LHCN-M2 (cell line): Measurements from ENCODE around the gene CDK11B. TPM values are rescaled to one million over a fixed set of nuclear protein-coding genes. Genes with fewer than 3 reads are reported as not detected.
A peak's percentile ranks its signal among the peaks of the same experiment; 100 is the strongest.
"Not testable (repeated sequence)": the region's sequence is repeated elsewhere in the genome, so short reads cannot be mapped to it uniquely, and the experiment has no call there.

Experiments
- DNase-seq: peaks from one replicate; pipeline ENCODE4 v3.0.0-alpha.2; 2012; ENCODE audit warnings: low read depth
- total RNA-seq: library from RNA; depleted of rRNA; stranded (reverse); fragments of >200 nt; gene quantifications from 2 replicates; pipeline ENCODE4 v1.2.3, GENCODE V29; 2014; rRNA removed

Gene CDK11B
- total RNA-seq, 1 experiment from 2014 or later = 19.6 TPM

DNA sequence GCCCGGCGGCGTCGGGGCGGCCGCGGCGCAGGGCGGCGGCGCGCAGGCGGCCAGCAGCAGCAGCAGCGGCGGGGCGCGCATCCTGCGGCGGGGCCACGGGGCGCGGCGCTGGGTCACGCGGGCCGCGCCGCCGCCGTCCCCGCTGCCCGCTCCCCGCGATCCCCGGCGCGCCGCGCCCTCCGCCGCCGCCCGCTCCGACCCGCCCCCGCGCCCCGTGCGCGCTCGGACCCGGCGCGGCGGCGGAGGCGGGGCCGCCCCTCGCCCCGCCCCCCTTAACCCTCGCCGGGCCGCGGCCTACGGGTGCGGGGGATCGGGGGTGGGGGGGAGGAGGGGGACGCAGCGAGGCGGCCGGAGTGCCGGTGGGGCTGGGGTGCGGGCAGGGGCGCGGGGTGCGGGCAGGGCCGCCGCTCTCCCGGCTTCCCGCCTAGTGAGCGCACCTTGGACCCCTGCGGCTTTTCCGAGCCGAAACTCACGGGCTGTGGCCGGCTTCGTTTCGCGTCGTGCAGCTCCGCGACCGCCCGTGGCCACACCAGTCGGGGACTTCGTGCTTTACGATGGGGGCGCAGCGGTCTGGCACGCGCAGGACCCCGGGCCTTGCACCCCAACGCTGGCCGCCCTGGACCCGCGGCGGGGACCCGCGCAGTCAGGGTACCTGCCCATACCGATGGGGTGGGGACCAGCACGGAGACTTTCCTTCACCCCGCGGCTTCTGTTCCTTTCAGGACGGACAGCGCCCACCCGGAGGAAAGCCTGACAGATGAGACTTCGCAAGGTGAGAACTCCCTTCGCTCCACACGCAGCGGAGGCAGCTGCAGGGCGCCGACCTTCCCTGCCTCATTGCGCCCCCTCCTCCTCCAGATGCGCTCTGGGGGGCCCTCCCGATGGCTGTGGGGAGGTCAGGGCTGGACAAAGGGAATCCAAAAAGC is 58.6 kb downstream of the CDK11B start, which contains the start of gene FNDC10:
TSS of gene FNDC10 (minus strand) at position 201 of the 926 bp plus-strand sequence. CDS start at position 81, 120 bp downstream.
- no peak for DNase-seq

DNA sequence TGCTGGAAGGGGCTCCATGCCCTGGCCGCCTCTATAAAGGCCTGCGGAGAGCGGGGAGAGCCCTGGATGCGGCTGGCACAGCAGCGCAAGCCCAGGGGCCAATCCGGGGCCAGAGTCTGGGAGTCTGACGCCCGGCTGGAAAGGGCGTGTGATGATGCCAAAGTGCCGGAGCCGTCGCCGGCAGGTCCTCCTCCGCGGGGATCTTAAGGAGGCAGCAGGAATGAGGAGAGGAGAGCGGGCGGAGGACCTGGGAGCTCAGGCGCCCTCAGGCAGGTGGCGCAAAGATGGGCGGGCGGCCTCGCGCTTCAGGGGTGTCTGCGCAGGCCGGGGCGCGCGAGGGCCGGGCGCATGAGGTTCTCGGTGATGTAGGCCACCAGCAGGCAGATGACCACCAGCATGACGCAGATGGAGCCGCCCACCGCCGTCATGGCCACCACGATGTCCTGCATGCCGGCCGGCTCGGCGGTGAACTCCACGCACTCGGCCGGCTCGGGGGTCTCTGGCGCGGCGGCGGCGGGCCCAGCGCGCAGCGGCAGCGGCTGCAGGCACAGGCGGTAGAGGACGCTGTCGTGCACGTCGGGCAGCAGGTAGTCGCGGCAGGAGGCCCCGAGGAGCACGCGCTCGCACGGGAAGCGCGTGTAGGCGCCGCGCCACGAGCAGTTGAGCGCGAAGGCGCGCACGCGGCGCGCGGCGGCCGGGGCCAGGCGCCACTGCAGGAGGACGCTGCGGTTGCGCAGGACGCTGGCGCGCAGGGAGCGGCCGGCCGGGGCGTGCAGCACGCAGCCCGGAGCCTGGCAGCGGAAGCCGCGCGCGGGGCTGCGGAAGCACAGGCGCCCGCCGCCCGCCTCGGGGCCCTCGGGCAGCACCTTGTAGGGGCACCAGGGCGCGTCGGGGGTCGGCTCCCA is 59.5 kb downstream of the CDK11B start:
- no peak for DNase-seq

DNA sequence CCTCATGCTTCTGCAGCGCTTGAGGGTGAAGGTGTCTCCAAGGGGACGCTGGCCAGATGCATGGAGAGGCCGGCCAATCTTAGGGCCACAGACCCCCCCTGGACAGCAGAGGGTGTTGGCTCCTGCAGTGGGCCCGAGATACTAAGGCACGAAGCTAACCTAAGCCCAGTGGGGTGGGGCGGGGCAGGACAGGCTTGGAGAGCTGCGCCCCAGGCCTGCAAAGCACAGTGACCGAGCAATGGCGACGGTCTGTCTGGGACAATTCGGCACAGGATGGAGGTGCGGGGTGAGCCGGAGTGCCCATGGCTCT is 60.1 kb downstream of the CDK11B start:
- no peak for DNase-seq

DNA sequence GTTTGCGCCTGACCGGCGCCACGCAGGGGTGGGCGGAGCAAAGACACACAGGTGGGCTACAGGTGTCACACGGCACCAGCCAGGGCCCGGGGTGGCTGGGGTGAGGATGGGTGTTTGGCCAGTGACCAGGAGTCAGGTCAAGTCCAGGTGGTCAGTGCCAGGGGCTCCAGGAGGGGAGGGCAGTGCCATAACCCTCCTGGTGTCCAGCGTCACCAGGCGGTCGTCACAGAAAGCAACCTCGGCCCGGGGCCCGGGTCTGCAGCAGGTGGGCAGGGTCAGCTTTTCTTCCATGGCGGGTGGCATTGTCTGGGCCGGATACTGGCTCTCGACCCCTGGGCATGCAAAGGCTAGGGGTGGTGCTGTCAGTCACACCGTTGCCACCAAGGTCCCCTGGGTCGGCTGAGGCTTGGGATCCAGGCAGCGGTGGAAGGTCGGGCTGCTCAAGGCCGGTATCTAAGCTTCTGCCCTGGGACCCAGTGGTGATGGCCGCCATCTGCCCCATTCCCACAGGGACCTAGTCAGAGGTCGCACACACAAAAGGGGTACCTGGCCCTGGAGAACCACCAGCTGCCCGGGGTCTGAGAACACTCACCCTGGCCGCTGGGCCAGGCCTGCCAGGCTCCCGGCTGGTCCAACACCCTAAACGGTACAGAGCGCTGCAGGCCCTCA is 60.6 kb downstream of the CDK11B start:
- DNase-seq = no peak

DNA sequence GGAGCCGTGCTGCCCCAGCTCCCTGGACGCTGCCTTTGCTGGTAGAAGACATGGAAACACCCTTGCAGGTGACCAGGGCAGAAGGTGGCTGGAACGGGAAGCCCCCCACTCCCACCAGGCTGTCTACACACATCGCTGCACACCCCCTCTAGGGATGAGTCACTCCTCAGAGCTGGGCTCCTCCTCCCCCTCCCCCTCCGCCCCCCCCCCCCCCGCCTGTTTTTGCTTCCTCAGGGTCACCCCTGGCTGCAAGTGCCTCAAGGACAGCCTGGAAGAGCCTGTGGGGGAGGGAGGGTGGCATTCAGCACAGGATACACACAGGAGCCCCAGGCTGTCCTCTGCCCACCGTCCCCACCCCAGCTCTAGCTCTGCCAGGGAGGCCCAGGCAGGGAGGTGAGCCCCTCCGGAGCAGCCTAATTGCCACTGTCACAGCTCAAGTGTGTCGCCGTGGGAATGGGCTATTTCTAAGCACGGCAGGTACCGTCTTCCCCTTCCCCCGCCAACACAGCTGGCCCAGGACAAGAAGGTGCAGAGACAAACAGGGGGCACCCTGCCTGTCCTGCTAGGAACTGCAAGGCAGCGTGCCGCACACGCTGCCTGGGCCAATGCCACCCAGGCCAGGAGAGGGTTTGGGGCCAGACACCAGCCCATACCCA is 61.4 kb downstream of the CDK11B start:
- DNase-seq = no peak

DNA sequence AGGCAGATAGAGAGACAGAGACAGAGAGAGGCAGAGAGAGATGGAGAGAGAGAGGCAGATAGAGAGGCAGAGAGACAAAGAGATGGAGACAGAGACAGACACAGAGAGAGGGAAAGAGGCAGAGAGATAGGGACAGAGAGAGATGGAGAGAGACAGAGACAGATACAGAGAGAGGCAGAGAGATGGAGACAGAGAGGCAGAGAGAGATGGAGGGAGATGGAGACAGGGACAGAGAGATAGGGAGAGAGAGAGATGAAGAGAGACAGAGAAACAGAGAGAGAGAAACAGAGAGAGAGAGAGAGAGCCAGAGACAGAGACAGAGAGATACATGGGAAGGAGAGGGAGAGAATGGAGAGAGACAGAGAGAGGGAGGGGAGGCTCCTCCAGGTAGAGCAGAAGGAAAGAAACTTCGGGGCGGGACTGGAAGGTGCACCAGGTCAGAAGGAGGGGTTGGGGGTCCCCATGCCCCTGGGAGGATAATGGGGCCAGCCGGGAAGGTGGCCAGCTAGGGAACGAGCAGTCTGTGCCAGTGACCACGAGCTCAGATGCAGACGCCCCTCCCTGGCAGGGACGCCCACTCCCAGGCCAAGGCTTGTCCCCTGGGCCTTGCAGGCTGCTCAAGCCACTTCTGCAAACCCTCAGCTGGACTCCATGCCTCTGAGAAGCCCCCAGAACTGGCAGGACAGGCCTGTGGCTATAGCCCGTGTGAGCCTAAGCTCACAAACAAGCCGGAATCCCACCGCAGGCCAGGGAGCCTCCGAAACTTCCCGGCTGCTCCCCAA is 62.1 kb downstream of the CDK11B start:
- DNase-seq = no peak

DNA sequence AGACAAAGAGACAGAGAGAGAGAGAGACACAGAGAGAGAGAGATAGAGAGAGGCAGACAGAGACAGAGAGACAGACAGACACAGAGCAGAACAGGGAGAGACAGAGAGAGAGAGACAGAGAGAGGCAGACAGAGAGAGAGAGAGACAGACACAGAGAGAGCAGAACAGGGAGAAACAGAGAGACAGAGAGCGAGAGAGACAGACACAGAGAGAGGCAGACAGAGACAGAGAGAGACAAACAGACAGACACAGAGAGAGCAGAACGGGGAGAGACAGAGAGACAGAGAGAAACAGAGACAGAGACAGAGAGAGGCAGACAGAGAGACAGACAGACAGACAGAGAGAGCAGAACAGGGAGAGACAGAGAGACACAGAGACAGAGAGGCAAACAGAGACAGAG is 63.5 kb downstream of the CDK11B start:
- not testable (repeated sequence) for DNase-seq

DNA sequence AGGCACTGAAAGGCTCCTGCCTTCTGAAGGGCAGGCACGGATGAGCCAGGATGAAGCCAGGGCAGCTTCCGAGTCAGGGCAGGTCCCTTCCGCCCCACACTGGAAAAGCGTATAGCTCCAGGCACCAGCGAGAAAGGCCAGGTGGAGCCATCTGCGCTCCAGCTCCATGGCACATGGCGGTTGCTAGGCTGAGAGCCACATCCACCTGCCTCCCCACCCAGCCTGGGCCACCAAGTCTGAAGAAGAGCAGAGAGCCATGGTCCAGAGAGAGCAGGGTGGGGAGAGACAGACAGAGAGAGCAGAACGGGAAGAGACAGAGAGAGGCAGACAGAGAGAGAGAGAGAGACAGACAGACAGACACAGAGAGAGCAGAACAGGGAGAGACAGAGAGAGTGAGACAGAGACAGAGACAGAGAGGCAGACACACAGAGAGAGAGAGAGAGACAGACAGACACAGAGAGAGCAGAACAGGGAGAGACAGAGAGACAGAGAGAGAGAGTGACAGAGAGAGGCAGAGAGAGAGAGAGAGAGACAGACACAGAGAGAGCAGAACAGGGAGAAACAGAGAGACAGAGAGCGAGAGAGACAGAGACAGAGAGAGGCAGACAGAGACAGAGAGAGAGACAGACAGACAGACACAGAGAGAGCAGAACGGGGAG is 64.1 kb downstream of the CDK11B start:
- DNase-seq = no peak

DNA sequence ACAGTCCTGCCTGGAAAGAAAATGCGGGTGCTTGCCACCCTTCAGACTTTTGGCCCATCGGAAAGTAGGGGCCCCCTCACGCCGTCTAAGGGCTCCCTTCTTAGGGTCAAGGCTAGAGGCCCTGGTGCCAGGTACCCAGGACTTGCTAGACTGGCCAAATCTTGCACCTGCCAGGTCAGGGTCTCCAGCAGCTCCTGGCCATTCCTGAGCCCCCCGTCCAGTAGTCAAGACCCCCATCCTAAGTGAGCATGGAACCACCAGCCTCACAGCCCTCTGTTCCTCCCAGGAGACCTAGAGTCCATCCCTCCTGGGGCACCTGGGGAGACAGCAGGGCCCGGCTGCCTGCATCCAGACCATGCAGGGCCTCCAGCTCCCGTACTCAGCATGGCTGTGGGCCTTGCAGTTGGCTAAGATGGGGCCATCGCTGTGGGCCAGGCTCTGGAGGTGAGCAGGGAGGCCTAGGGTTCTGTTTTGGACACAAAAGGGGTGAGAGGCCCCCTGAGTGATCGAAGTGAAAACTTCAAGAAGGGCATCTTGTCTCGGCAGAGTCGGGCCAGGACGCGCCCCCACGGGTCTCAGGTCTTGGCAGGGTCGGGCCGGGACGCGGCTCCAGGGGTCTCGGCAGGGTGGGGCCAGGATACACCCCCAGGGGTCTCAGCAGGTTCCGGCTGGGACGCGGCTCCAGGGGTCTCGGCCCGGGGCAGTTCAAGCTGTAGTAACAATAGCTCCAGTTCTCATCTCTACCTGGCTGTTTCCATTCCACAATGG is 64.8 kb downstream of the CDK11B start:
- no peak for DNase-seq

DNA sequence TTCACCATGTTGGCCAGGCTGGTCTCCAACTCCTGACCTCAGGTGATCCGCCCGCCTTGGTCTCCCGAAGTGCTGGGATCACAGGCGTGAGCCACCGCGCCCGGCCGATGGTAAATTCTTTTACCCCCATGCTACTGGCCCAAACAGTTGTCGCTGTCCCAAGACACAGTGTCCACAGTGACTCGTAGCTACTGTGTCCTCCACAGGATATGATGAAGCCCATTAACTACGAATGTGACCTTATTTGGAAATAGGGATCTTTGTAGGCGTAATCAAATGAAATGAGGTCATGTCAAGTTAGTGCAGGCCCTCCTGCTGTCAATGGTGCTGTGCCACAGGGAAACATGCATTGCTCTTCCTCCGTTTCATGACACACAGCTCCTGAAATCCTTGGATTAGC is 67.4 kb downstream of the CDK11B start:
- DNase-seq = peak; percentile 34

Other genes starting within 250 kb of the CDK11B start
- gene ANKRD65, start 237.7 kb downstream of the CDK11B start, total RNA-seq = not detected in 2 replicates
- 1.1 TPM in 2 replicates for gene VWA1, start 223.3 kb downstream of the CDK11B start, total RNA-seq
- not detected in 2 replicates for gene ATAD3C, start 209.3 kb downstream of the CDK11B start, total RNA-seq
- gene ATAD3B, start 187.2 kb downstream of the CDK11B start, total RNA-seq = 29.2 and 38.7 TPM in 2 replicates
- 65.0 and 67.9 TPM in 2 replicates for gene ATAD3A, start 146.8 kb downstream of the CDK11B start, total RNA-seq
- gene TMEM240, start 118.4 kb downstream of the CDK11B start, total RNA-seq = 0.63 and 0.83 TPM in 2 replicates
- 72.5 and 80.6 TPM in 2 replicates for gene SSU72, start 84.1 kb downstream of the CDK11B start, total RNA-seq
- 3.3 and 5.9 TPM in 2 replicates for gene FNDC10, start 58.9 kb downstream of the CDK11B start, total RNA-seq
- 43.6 and 63.4 TPM in 2 replicates for gene MIB2, start 43.5 kb downstream of the CDK11B start, total RNA-seq
- gene MMP23B, start 26.8 kb downstream of the CDK11B start, total RNA-seq = 0.34 and 0.38 TPM in 2 replicates
- gene SLC35E2B, start 33.8 kb upstream of the CDK11B start, total RNA-seq = 17.9 and 23.9 TPM in 2 replicates
- gene CDK11A, start 65.4 kb upstream of the CDK11B start, total RNA-seq = 9.1 and 12.8 TPM in 2 replicates
- 56.4 and 61.7 TPM in 2 replicates for gene NADK, start 119.5 kb upstream of the CDK11B start, total RNA-seq
- 81.9 and 99.8 TPM in 2 replicates for gene GNB1, start 232.1 kb upstream of the CDK11B start, total RNA-seq